Measurements from ENCODE around the gene FAM180B. TPM values are rescaled to one million over a fixed set of nuclear protein-coding genes. Genes with fewer than 3 reads are reported as not detected.
"Not testable (repeated sequence)": the region's sequence is repeated elsewhere in the genome, so short reads cannot be mapped to it uniquely, and the experiment has no call there.

FAM180B gene, protein sequence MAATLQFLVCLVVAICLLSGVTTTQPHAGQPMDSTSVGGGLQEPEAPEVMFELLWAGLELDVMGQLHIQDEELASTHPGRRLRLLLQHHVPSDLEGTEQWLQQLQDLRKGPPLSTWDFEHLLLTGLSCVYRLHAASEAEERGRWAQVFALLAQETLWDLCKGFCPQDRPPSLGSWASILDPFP
- 1 to 10 TPM in 1 of 4 donors, under 1 TPM in 3; 0.11 to 4.0 (median 0.37) TPM for polyA plus RNA-seq (ENCODE audit: insufficient read length in 4 of 4)

DNA sequence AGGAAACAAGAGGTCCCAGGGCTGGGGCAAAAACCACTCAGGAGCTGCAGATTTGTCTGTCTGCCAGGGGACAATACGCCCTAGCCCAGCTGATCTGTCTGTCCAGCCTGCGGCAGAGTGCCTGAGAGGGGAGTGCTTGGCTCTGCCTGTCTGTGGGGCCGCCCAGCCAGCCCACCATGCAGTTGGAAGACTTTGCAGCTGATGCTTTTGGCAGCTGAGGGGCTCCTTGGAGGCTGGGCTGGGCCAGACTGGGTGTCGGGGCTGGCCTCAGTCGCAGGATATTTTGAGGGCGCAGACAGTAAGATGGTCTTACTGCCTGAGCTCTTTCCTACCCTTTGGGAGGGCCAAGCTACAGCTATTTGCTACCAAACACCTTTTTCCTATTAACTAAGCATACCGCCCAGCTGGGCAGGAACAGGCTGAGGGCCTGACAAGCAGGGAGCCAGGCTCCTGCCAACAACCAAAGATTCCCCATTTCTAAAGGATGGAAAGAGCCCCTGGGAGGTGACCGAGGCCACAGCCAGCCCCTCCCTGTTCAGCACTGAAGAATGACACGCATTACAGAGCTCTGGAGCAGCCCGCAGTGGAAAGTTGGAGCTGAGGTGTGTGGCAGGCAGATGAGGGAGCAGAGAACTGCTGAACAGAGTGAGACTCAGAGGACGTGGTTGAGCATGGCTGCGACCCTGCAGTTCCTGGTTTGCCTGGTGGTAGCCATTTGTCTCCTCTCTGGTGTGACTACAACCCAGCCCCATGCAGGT lies at the start of gene FAM180B:
Gene FAM180B (plus strand): TSS at position 581 of the 758 bp plus-strand sequence. CDS start 91 bp downstream, at position 672.
- DNase-seq (ENCODE audit: low read depth in 4 of 4, low spot score in 3 of 4), result no peak

DNA sequence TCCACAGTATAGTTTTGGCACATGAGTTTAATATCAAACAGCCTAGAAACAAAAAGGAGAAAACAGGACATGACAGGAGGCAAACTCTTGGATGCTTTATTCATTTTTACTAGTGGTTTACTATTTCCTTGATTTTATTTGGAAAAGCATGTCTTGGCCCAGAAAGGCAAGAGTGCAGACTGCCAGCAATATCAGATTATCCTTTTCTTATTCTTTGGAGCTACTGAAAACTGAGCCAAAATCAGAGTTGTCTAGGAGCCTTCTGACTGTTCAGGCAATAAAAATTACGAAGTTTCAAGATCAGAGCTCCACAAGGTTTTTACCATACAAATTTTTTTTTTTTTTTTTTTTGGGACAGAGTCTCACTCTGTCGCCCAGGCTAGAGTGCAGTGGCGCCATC lies 49.6 kb upstream of the FAM180B start:
- no peak for DNase-seq (ENCODE audit: low read depth in 4 of 4, low spot score in 3 of 4)

DNA sequence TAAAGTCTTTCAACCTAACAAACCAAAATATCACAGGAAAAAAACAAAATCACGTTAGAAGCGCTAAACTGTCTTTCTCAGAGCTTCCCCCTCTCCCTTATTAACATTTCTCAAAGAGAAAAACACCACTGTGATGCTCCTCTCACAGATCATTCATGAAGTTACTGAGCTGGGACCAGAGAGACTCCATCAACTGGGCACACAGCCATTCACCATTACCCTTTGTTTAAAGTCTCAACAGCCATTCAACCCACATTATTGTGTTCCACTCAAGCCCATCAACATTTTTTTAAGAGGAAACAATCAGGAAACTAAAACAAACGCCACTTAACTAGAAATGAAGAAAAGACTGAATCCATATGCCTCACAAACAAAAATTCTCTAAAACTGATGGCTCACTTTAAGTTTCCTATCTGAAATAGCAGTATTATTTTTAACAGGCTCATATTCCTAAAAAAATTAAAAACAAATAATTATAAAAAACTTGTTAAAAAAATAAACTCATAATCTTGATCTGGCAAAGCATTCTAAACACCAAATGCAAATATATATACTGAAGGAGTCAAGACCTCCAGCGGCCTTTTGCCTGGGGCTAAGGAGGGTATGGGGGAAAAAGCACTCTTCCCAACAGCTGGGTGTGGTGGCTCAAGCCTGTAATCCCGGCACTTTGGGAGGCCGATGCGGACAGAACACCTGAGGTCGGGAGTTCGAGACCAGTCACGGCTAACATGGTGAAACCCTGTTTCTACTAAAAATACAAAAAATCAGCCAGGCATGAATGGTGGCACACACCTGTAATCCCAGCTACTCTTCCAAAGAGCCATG lies 47.5 kb upstream of the FAM180B start:
- DNase-seq (ENCODE audit: low read depth in 4 of 4, low spot score in 3 of 4), result no peak

DNA sequence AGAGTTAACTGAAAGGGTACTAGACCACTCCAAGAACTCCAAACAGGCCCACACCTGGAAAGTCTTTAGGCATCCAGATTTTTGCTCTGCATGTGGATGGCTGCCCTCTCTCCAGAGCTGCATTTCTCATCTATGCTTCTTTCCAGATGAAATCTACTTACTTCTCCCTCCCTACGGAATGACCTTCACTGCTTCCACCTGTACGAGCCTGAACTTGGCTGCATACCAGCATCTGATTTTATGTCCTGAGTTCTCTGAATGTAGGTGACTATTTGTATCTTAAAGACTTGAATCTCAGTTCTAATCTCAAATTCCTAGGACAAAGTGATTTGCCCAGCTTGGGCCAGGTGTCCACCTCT lies 46.8 kb upstream of the FAM180B start:
- no peak for DNase-seq (ENCODE audit: low read depth in 4 of 4, low spot score in 3 of 4)

DNA sequence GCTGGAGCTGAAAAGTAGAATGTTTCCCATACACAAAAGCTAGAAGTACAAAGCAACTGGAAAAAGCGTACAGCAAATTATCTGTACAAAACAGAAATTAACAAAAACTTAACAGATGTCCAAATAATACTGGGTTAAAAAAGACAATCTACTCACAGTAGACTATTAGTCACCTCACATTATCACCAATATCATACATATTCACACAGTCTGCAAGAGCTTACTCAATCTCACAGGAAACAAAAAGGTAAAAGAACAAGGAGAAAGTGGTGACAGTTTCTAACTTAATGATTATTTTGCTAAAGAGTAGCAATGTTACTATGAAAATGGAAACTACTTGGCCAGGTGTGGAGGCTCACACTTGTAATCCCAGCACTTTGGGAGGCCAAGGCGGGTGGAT lies 45.4 kb upstream of the FAM180B start:
- no peak for DNase-seq (ENCODE audit: low read depth in 4 of 4, low spot score in 3 of 4)

DNA sequence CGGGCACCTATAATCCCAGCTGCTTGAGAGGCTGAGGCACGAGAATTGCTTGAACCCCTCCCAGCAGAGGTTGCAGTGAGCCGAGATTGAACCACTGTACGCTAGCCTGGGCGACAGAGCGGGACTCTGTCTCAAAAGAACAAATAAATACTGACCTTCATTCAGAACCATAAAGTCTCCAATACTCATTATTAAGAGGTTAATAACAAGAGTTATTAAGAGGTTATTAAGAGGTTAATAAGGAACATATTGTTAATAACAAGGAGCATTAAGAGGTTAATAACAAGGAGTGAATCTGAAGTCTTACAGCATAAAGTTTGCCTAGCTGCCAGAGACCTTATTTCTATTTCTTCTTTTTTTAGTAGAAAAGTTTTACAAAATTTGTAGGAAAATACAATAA lies 41.2 kb upstream of the FAM180B start:
- DNase-seq (ENCODE audit: low read depth in 4 of 4, low spot score in 3 of 4), result no peak

DNA sequence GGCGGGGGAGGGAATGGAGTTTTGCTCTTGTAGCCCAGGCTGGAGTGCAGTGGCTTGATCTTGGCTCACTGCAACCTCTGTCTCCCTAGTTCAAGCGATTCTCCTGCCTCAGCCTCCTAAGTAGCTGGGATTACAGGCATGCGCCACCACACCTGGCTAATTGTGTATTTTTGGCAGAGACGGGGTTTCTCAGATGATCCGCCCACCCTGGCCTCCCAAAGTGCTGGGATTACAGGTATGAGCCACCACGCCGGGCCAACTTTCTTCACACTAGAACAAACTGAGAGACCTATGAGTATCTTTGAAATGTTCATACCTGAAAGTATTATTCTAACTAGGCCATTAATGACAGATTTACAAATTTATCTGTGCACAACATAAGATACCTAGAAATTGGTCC lies 40.2 kb upstream of the FAM180B start:
- DNase-seq (ENCODE audit: low read depth in 4 of 4, low spot score in 3 of 4), result not testable (repeated sequence)

DNA sequence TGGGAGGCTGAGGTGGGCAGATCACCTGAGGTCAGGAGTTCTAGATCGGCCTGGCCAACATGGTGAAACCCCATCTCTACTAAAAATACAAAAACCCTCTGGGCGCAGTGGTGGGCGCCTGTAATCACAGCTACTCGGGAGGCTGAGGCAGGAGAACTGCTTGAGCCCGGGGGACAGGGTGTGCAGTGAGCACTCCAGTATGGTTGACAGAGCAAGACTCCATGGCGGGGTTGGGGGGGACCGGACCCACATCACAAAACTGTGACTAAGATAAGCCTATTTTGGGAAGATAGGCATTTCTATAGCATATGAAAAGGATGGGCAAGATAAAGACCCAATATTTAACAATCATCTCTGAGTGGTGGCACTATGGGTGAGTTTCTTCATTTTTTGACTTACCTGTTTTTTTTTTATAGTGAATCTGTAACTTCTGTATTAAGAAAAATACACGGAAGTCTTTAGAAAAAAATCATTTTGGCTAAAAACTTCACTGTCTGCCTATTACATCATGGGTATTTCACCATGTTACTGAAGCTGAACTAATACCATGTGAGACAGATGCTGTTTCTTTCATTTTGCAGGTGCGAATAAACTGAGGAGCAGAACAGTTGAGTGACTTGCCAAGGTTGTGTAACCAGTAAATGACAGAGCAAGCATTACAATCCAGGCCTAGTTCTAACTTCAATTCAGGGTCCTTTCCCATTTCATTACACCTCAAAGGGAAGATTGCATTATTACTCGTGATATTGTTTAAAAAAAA lies 36.0 kb upstream of the FAM180B start:
- DNase-seq (ENCODE audit: low read depth in 4 of 4, low spot score in 3 of 4), result no peak

DNA sequence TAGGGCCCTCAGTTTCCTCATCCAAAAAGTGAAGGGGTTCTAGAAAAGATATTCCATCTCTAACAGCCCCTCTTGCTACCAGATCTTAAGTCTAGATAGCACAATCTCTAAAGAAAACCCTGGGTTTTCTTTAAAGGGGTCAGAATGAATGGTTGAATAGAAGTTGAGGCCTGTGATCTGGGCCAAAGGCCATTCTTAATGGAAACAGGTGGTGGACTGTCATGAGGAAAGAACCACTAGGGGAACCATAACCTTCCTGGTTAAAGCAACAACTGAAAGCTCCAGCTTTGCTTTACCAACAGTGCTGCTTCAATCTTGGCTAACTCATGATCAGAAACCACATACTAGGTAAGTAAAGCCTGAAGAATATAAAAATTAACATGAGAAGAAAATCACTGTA lies 35.4 kb upstream of the FAM180B start:
- no peak for DNase-seq (ENCODE audit: low read depth in 4 of 4, low spot score in 3 of 4)

DNA sequence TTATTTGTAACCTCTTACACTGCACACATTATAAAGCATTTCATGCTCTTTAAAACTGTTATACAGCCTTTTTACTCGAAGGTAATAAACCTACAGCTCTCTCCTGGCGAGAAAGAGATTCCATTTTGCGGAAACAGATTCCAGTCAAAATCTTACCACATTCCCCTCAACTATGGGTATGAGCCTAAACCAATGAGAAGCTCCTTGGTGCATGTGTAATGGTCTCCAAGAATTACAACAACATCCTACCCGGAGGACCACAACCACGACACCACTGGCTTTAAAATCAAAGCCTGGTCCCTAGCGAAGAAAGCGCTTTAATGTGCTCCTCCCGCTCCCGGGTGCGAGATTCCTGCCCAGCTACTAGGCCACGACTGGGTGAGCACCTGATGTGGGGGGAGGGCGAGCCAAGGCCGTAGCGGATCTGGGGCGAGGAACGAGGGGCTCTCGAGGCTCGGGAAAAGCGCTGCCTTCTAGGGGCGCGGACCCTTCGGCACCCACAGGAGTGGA lies 34.4 kb upstream of the FAM180B start:
- peak in 1 of 4 donors; percentile 43 for DNase-seq (ENCODE audit: low read depth in 4 of 4, low spot score in 3 of 4)

DNA sequence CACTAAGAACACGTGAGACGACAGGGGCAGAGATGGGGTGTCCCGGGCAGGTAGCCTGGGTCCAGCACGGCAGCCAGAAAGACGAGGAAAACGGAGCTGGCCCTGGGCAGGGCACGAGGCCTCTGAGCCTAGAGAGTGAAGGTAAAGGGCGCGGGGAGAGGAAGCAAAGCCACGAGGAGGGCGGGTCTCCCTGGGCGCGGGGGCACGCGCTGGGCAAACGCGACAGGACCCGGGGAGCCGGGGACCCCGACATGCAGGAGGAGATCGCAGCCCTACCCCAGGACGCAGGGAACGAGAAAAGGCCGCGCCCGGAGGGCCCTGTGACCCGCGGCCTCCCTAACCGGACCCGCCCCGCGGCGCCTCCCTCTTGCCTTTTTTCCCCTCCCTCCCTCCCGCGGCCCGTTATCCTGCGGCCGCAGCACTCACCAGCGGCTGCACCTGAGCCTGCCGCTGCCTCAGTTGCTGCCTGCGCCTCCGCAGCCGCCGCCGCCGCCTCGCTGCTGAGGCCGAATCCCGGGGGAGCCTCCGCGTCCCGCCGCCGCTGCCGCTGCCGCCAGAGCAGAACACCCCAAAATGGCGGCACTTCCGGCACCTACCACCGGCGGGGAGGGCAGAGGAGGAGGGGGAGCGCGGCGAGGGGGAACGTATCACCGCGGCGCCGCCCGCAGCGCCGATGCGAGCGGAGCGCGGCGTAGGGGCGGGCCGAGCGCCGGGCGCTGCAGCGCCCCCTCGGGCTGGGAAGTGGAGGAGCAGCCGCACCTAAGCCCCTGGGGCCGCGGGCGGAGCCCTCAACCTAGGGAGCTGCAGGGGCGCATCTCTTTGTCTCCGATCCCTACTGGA lies 33.7 kb upstream of the FAM180B start, which contains the start of gene CELF1:
Gene CELF1 (minus strand): TSS at position 567 of the 840 bp plus-strand sequence. CDS start 53,609 bp downstream, outside the sequence.
- DNase-seq (ENCODE audit: low read depth in 4 of 4, low spot score in 3 of 4), result peak; percentile 74 to 87 (median 82)

DNA sequence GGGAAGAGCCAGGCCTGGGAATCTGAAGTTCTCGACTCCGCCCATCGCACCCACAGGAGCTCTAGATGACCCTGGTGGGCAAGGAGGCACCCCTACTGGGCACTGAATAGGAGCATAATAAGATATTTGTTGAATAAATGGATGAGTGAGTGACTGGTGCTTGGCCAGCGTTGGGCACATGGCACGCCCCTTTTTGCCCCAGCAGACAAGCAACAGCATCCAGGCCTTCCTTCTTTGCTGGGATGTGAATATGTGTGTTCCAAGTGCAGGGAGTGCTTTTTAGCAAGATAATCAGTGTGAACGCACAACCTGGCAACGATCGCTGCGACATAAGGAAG lies 33.1 kb upstream of the FAM180B start:
- no peak for DNase-seq (ENCODE audit: low read depth in 4 of 4, low spot score in 3 of 4)

DNA sequence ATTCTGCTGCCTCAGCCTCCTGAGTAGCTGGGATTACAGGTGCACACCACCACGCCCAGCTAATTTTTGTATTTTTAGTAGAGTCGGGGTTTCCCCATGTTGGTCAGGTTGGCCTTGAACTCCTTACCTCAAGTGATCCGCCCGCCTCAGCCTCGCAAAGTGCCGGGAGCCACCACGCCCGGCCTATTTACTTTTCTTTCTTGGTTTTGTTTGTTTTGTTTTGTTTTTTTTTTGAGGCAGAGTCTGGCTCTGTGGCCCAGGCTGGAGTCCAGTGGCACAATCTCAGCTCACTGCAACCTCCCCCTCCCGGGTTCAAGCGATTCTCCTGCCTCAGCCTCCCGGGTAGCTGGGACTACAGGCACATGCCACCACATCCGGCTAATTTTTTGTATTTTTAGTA lies 29.5 kb upstream of the FAM180B start:
- DNase-seq (ENCODE audit: low read depth in 4 of 4, low spot score in 3 of 4), result not testable (repeated sequence)

DNA sequence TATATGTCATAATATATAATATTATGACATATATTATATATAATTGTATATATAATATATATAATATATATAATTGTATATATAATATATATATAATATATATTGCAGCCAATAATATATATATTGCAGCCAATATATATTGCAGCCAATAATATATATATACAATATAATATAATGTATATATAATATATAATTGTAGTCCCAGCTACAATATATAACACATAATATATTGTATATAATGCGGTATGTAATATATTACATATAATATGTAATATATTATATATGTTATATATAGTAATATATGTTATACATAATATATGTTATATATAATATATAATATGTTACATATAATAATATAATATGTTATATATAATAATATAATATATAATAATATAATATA lies 27.8 kb upstream of the FAM180B start:
- DNase-seq (ENCODE audit: low read depth in 4 of 4, low spot score in 3 of 4), result no peak

DNA sequence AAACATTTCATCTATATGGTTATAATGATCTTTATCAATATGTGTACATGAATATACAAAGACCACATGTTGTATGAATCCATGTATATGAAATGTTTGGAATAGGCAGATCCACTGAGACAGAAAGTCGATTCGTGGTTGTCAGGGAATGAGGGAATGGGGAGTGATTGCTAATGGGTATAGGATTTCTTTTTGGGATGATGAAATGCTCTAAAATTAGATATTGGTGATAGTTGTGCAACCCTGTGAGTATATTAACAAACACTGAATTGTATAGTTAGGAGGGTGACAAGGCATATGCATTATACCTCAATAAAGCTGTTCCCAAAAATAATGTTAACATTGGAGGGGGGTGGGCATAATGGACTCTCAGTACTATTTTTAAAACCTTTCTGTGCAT lies 26.1 kb upstream of the FAM180B start:
- no peak for DNase-seq (ENCODE audit: low read depth in 4 of 4, low spot score in 3 of 4)

DNA sequence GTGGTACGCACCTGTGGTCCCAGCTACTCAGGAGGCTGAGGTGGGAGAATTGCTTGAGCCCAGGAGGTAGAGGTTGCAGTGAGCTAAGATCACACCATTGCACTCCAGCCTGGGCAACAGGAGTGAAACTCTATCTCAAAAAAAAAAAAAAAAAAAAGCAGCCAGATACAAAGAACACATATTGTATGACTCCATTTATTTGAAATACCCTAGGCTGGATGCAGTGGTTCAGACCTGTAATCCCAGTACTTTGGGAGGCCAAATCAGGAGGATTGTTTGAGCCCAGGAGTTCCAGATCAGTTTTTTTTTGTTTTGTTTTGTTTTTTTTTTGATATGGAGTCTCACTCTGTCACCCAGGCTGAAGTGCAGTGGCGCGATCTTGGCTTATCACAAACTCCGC lies 24.1 kb upstream of the FAM180B start:
- DNase-seq (ENCODE audit: low read depth in 4 of 4, low spot score in 3 of 4), result not testable (repeated sequence)

DNA sequence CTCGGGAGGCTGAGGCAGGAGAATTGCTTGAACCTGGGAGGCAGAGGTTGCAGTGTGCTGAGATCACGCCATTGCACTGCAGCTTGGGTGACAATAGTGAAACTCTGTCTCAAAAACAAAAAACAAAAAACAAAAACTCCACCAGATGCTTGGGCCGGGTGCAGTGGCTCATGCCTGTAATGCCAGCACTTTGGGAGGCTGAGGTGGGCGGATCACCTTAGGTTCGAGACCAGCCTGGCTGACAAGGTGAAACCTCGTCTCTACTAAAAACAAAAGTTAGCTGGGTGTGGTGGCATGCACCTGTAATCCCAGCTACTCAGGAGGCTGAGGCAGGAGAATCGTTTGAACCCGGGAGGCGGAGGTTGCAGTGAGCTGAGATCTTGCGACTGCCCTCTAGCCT lies 22.1 kb upstream of the FAM180B start:
- DNase-seq (ENCODE audit: low read depth in 4 of 4, low spot score in 3 of 4), result not testable (repeated sequence)

DNA sequence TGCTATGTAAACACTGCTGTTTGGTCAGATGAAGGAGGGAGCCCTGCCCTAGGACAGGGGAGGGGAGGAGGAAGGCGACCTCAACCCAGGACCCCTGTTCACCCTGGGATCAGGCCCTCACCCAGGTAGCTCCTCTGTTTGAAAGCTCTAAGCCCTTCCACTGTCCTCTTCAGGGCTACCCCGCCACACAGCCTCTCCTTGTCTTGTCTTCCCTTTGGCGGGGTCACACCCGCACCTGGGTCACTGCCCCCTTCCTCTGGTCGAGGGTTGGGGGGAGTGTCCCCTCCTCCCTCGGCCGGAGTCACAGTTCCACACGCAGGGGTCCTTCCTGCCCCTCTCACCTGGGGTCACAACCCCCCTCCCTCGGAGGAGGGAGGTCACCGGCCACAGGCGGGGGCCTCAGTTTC lies 21.5 kb upstream of the FAM180B start:
- no peak for DNase-seq (ENCODE audit: low read depth in 4 of 4, low spot score in 3 of 4)

DNA sequence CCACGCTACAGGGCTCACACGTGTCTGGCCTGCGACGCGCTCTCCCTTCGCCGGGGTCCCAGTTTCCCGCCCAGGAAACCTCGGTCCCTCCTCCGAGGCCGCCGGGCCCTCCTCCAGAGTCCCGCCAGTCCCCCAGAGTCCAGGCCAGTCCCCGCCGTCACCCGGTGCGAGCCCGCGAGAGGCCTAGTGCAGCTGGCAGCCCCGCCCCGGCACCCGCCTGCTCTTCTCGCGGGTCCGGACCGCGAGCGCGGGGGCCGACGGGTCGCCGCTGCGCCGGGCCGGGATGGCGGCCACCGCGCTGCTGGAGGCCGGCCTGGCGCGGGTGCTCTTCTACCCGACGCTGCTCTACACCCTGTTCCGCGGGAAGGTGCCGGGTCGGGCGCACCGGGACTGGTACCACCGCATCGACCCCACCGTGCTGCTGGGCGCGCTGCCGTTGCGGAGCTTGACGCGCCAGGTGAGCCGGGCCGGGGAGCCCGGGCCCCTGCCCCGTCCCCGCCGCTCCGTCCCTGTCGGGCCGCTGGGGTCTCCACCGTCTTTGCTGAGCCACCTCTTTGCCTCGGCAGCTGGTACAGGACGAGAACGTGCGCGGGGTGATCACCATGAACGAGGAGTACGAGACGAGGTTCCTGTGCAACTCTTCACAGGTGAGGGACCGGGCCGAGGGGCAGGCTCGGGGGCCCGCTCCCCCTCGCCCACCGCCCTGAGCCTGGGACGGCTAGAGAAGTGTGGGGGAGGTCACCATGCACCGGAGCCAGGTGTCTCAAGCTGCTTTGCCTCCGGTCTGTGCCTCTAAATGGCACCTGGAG lies 20.9 kb upstream of the FAM180B start, which contains the start of gene PTPMT1:
Gene PTPMT1 (plus strand): TSS at position 260 of the 809 bp plus-strand sequence. CDS start 24 bp downstream, at position 284.
- DNase-seq (ENCODE audit: low read depth in 4 of 4, low spot score in 3 of 4), result no peak

Data from left renal pelvis (tissue), 4 donors.